NCI-H524 treated with DMSO at 0.1 percent for 48 hours (cell line): Measurements from ENCODE around the gene PNPLA5.

ENCODE experiments used
- DNase-seq: peaks from one replicate; lab custom pipeline; 2025; lab: John Stamatoyannopoulos, UW

The PNPLA5 gene

GRCh38 chr22:43854786-43855271, 37.0 kb downstream of the PNPLA5 start:
- DNase-seq: no peak

GRCh38 chr22:43854121-43854785, 37.6 kb downstream of the PNPLA5 start:
- DNase-seq: no peak

- DNase-seq: no peak
Measured at GRCh38 chr22:43853328-43853931, 38.4 kb downstream of the PNPLA5 start.

DNA sequence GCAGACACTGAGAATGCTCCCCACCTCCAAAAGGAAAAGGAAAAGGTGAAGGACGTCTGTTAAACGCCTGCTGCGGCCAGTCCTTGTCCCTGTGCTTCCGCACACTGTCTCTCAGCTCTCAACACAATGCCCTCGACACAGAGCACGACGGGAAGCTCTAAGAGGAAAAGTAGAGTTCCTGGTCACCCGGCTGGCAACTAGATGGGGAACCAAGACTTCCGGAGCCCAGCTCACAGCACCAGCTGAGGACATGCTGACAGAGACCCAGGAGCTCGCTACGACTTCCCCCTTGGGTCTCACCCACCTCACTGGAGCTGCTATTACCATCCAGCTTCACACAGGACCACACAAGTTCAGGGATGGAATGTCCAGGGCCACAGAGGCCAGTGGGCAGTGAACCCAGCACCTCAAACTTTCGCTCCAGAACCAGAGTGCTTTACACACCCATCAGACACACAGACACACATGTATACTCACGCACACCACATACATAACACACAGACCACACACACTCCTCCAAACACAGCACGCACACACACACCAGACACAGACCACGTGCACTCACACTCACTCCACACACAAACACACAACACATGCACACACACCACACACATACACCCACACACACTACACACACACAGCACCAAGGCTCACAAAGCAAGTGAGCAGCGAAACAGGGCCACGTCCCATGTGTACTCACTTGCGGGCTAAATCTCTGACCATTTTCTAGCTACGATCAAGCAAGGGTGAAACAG, 39.1 kb downstream of the PNPLA5 start:
- DNase-seq: no peak

DNA sequence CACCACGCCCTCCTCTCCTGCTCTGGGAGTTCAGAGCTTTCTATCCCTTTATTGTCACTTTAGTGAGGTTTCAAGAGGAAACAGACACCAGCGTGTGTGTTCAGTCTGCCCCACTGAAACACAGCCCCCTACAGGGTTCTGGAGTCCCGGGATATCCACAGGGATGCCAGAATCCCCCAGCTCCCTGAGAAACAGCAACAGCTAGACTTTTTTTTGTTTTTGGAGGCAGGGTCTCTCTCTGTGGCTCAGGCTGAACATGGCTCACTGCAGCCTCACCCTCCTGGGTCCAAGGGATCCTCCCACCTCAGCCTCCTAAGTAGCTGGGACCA, 39.9 kb downstream of the PNPLA5 start:
- DNase-seq: no peak

- DNase-seq: no peak
Measured at GRCh38 chr22:43851058-43851978, 40.5 kb downstream of the PNPLA5 start.

GRCh38 chr22:43850529-43850928, 41.3 kb downstream of the PNPLA5 start:
- no peak for DNase-seq

DNA sequence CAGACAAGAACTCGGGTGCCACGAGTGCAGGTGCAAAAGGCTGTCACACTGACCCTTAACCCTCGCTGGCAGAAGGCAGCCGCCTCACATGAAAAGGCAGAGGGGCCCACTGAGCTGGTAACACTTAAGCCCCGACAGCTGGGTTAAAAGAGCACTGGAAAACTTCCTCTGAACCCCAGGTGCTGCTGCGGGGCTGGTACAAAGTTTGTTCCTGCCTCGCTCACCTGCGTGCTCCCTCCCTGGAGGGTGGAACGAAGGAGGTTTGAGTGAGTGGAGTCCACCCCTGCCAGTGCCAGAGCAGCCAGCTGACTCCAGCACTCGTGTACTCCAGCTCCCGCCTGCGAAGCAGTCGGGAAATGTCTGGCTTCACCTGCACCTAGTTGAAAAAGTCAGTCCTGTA, 42.1 kb downstream of the PNPLA5 start:
- no peak for DNase-seq

DNA sequence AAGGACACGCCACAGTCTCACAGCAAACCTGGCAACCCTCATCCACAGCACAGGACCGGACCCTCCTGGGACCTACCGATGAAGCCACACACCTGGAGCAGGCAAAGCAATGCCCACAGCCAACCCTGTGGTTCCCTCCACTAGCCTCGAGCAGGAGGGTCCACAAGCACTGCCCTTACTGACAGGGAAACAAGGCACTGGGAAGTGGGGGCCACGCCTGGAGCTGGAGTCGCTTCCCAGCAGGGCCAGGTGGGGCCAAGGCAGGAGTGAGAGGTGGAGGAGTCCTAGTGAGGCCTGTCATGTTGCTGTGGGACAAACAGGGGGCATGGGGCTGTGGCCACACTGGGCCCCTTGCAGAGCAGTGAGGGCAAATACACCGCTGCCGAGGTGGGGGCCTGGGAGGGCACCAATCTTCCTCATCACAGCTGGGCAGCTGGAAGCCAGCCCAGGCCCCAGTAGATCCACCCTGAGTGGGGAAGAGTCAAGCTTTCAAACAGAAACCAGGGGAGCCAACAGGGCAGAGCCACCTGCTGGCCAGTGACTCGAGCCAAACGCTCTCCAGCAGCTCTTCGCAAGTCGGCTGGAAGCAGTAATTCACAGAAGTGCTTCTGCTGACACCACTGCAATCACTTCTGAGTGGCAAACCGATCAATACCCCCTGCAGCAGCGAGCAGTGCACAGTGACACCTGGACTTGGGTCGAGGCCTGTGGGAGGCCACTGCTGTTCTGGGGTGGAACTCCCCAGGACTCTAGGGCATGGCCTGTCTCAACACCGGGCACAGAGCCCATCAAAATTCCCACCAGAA, 43.2 kb downstream of the PNPLA5 start:
- peak; percentile 21 for DNase-seq

- no peak for DNase-seq
Measured at GRCh38 chr22:43847376-43848289, 44.2 kb downstream of the PNPLA5 start.

DNA sequence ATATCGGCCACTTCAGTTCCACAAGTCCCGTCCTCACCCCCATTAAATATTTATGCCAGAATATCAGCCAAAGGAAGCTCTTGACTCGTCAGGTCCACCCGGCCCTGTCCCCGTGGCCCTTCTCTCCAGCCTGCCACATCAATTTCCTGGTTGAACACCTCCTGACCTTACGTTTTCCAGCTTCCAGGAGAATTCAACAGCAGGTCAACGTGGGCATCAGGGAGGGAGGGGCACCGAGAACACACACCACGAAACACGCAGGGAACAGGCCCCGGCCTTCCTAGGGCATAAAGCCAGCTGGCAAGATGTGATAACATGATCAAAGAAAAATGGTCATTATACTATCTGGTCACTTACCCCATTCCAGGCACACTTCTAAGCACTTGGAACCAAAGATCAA, 44.8 kb downstream of the PNPLA5 start:
- no peak for DNase-seq

DNA sequence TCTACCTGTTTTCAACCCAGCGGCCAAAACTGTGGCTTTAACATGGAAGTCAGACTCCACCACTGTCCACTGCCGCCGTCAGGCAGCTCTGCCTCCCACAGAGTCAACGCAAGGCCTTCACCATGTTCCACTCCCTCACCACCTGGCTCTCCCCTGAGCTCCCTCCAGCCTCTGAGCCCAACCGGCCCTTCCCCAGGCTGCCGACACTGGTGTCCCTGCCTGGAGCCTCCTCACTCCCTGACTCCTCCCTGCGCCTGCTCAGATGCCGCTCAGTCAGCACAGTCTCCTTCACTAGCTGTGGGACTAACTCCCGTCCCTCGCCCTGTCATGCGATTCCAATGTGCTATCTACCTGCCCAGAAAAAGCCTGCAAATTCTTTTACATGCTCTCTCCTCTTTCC, 45.8 kb downstream of the PNPLA5 start:
- DNase-seq: no peak

GRCh38 chr22:43844560-43845545, 47.0 kb downstream of the PNPLA5 start:
- no peak for DNase-seq

- no peak for DNase-seq
Measured at GRCh38 chr22:43843783-43844530, 47.9 kb downstream of the PNPLA5 start.

DNA sequence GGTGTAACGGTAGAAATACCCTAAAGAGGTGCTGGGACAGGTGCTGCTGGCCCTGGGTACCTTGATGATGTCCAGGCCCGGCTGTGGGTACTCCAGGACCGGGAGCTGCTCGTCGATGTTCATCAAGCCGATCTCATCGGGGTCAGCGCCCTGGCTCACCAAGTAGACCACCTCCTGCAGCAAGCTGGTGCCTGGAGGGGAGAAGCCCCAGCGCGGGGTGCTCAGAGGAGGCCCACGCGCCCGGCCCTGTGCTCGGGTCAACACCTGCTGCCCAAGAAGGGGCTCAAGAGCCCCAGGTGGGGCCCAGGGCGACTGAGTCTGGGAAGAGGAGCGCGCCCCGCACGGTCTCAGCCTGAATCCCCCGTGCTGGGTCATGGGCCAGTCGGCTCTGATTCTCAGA, 50.1 kb downstream of the PNPLA5 start:
- DNase-seq: no peak

DNA sequence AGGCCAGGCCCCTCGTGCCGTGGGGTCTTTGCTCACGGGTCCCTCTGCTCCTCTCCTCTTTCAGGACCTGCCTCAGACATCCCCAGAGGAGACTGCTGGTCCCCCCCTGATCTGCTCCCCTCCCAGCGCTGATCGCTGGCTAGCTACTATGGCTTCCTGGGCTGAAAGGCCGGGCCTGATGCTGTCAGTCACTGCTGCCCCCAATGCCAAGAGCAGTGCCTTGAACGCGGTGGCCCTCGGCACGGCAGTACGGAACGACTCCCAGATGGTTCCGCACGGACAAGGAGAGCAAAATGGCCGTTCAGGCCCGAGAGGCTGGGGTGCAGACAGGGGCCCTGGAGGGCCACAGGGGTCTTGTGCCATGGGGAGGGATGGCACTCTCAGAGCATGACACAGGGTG, 51.0 kb downstream of the PNPLA5 start:
- no peak for DNase-seq

DNA sequence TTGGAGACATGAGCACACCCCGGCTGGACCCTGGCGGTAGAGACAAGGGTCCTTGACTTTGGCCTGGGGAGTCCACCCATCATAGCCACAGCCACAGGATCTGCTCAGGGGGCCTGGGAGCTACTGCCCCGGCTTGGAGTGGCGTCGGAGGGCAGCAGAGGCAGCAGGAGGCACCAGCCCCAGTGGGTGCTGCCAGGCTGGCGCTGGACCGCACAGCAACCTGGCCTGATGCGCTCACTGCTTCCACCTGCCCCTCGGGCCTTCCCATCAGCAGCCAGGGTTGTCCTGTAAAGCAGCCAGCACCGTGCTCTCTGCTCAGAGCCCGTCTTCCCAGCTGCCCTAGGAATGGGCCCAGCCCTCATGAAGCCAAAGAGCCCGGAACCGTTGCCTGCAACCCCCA, 51.4 kb downstream of the PNPLA5 start:
- no peak for DNase-seq

- no peak for DNase-seq
Measured at GRCh38 chr22:43839781-43840180, 52.0 kb downstream of the PNPLA5 start.
